Femur (tissue), 1 donor: ENCODE data around the gene IL1A.

Source experiments
- DNase-seq: peaks from one replicate; pipeline ENCODE4 v3.0.0-alpha.2; 2017

Gene IL1A

GRCh38 chr2:112757265-112757664, 27.0 kb downstream of the IL1A start:
- DNase-seq, result no peak

GRCh38 chr2:112756207-112756606, 28.1 kb downstream of the IL1A start:
- no peak for DNase-seq

- DNase-seq, result no peak
Observed at GRCh38 chr2:112755444-112755843, 28.8 kb downstream of the IL1A start.

GRCh38 chr2:112754564-112754963, 29.7 kb downstream of the IL1A start:
- no peak for DNase-seq

GRCh38 chr2:112752667-112753066, 31.6 kb downstream of the IL1A start:
- DNase-seq, result no peak

- no peak for DNase-seq
Observed at GRCh38 chr2:112751451-112752197, 32.7 kb downstream of the IL1A start.

- no peak for DNase-seq
Observed at GRCh38 chr2:112750560-112750843, 33.8 kb downstream of the IL1A start.

GRCh38 chr2:112749755-112750559, 34.3 kb downstream of the IL1A start:
- peak; percentile 83 for DNase-seq

GRCh38 chr2:112740527-112740926, 43.8 kb downstream of the IL1A start:
- no peak for DNase-seq

- no peak for DNase-seq
Observed at GRCh38 chr2:112737542-112738232, 46.6 kb downstream of the IL1A start.

- no peak for DNase-seq
Observed at GRCh38 chr2:112733871-112734270, 50.4 kb downstream of the IL1A start.

GRCh38 chr2:112733456-112733855, 50.8 kb downstream of the IL1A start:
- DNase-seq, result no peak

- no peak for DNase-seq
Observed at GRCh38 chr2:112731479-112731878, 52.8 kb downstream of the IL1A start.

GRCh38 chr2:112730791-112731190, 53.5 kb downstream of the IL1A start:
- DNase-seq, result no peak

- no peak for DNase-seq
Observed at GRCh38 chr2:112730216-112730615, 54.1 kb downstream of the IL1A start.

- no peak for DNase-seq
Observed at GRCh38 chr2:112728378-112729175, 55.7 kb downstream of the IL1A start.

GRCh38 chr2:112728029-112728362, 56.3 kb downstream of the IL1A start:
- DNase-seq, result no peak

GRCh38 chr2:112727276-112728028, 56.8 kb downstream of the IL1A start:
- no peak for DNase-seq

GRCh38 chr2:112726487-112727190, 57.7 kb downstream of the IL1A start:
- DNase-seq, result peak; percentile 90

- no peak for DNase-seq
Observed at GRCh38 chr2:112725545-112726457, 58.5 kb downstream of the IL1A start.
